GM12873 (cell line): ENCODE measurements around the gene PTPRG.
A peak's percentile ranks its signal among the peaks of the same experiment; 100 is the strongest.

Source experiments
- CTCF ChIP-seq: IDR thresholded peaks from 2 replicates; pipeline ENCODE4 v1.5.1; 2012; ENCODE audit warnings: low read depth, mild to moderate bottlenecking, moderate library complexity, low read length, control low read depth; ENCODE audit not compliant: insufficient read depth; ENCODE audit errors: missing control alignments

Gene PTPRG

GRCh38 chr3:62229908-62230307 is 668.5 kb downstream of the PTPRG start:
- peak; percentile 21 for TF ChIP-seq CTCF

GRCh38 chr3:62233065-62233464 is 671.7 kb downstream of the PTPRG start:
- TF ChIP-seq CTCF = peak; percentile 14

- no peak for TF ChIP-seq CTCF
Measured at GRCh38 chr3:62236016-62236415, 674.6 kb downstream of the PTPRG start.

GRCh38 chr3:62237286-62237948 is 676.0 kb downstream of the PTPRG start:
- TF ChIP-seq CTCF = no peak

- TF ChIP-seq CTCF = no peak
Measured at GRCh38 chr3:62238003-62238402, 676.6 kb downstream of the PTPRG start.

- no peak for TF ChIP-seq CTCF
Measured at GRCh38 chr3:62238431-62238830, 677.1 kb downstream of the PTPRG start.

GRCh38 chr3:62241279-62241678 is 679.9 kb downstream of the PTPRG start:
- TF ChIP-seq CTCF = no peak
